Effector memory CD8-positive, alpha-beta T cell (primary cell): ENCODE results near the gene KCNT2.

Experiments
- ATAC-seq: fragments of 150-1000 bp; cut with Tn5 transposase; replicated peaks from 2 replicates; pipeline ENCODE4 v1.10.0; 2021; ENCODE audit warnings: mild to moderate bottlenecking, moderate library complexity
- DNase-seq, 3 experiments: peaks; one replicate each; pipeline ENCODE4 v3.0.0; 2021
- H3K27ac Mint-ChIP-seq, 2 donors: one replicate each; pipeline ENCODE4 v1.8.0; 2022; ENCODE audit warnings: mild to moderate bottlenecking in 2 of 2, mixed read lengths in 2 of 2, moderate library complexity in 2 of 2
- H3K27me3 Mint-ChIP-seq, 2 donors: one replicate each; pipeline ENCODE4 v1.8.0; 2022; ENCODE audit warnings: mixed read lengths in 2 of 2
- H3K36me3 Mint-ChIP-seq: one replicate; pipeline ENCODE4 v1.8.0; 2022; ENCODE audit warnings: mild to moderate bottlenecking, moderate library complexity, mixed read lengths; ENCODE audit not compliant: insufficient read depth
- H3K4me1 Mint-ChIP-seq, 2 donors: one replicate each; pipeline ENCODE4 v1.8.0; 2022; ENCODE audit warnings: low read depth in 2 of 2, mixed read lengths in 2 of 2
- H3K4me3 Mint-ChIP-seq, 2 donors: one replicate each; pipeline ENCODE4 v1.8.0; 2022; ENCODE audit warnings: mild to moderate bottlenecking in 2 of 2, mixed read lengths in 2 of 2, moderate library complexity in 2 of 2
- H3K9me3 Mint-ChIP-seq, 2 donors: one replicate each; pipeline ENCODE4 v1.8.0; 2022; ENCODE audit warnings: mixed read lengths in 2 of 2

Gene KCNT2

GRCh38 chr1:196444634-196445033, 163.6 kb downstream of the KCNT2 start:
- H3K9me3 Mint-ChIP-seq: no peaks in the 10 kb centered on the region
- ATAC-seq: no peak
- H3K36me3 Mint-ChIP-seq: no peaks in the 10 kb centered on the region
- no peak for DNase-seq
- H3K4me1 Mint-ChIP-seq: no peaks in the 10 kb centered on the region
- H3K27ac Mint-ChIP-seq: no peak overlapping the region
- no peak overlapping the region for H3K4me3 Mint-ChIP-seq
- no peaks in the 10 kb centered on the region for H3K27me3 Mint-ChIP-seq

GRCh38 chr1:196442366-196442765, 165.9 kb downstream of the KCNT2 start:
- DNase-seq (no peak), ATAC-seq (no peak)
- Mint-ChIP-seq H3K9me3 (no peaks in the 10 kb centered on the region), H3K4me1 (no peaks in the 10 kb centered on the region), H3K4me3 (no peak overlapping the region), H3K27me3 (no peaks in the 10 kb centered on the region), H3K27ac (no peak overlapping the region), H3K36me3 (no peaks in the 10 kb centered on the region)

- no peak for DNase-seq
- no peak for ATAC-seq
- Mint-ChIP-seq H3K4me1 (no peaks in the 10 kb centered on the region), H3K4me3 (no peak overlapping the region), H3K27me3 (no peaks in the 10 kb centered on the region), H3K27ac (no peak overlapping the region), H3K36me3 (no peaks in the 10 kb centered on the region), H3K9me3 (no peaks in the 10 kb centered on the region)
These were observed 167.5 kb downstream of the KCNT2 start for GRCh38 chr1:196440711-196441110.

- no peak for DNase-seq
- Mint-ChIP-seq H3K4me1 (no peaks in the 10 kb centered on the region), H3K4me3 (no peak overlapping the region), H3K27ac (no peak overlapping the region), H3K36me3 (no peaks in the 10 kb centered on the region), H3K27me3 (no peaks in the 10 kb centered on the region), H3K9me3 (no peaks in the 10 kb centered on the region)
- ATAC-seq: no peak
These were observed 169.9 kb downstream of the KCNT2 start for GRCh38 chr1:196438329-196438728.

GRCh38 chr1:196437671-196438070, 170.6 kb downstream of the KCNT2 start:
- Mint-ChIP-seq H3K4me3 (no peak overlapping the region), H3K9me3 (no peaks in the 10 kb centered on the region), H3K36me3 (no peaks in the 10 kb centered on the region), H3K27me3 (no peaks in the 10 kb centered on the region), H3K27ac (no peak overlapping the region), H3K4me1 (no peaks in the 10 kb centered on the region)
- DNase-seq (no peak), ATAC-seq (no peak)

GRCh38 chr1:196433000-196433399, 175.2 kb downstream of the KCNT2 start:
- Mint-ChIP-seq H3K4me1 (no peaks in the 10 kb centered on the region), H3K4me3 (no peak overlapping the region), H3K36me3 (no peaks in the 10 kb centered on the region), H3K27me3 (no peaks in the 10 kb centered on the region), H3K27ac (no peak overlapping the region), H3K9me3 (peaks cover 0 to 4% of the 10 kb centered on the region in 2 donors)
- ATAC-seq (no peak), DNase-seq (no peak)

GRCh38 chr1:196427976-196428734, 180.1 kb downstream of the KCNT2 start:
- Mint-ChIP-seq H3K36me3 (no peaks in the 10 kb centered on the region), H3K27me3 (no peaks in the 10 kb centered on the region), H3K4me1 (no peaks in the 10 kb centered on the region), H3K4me3 (no peak overlapping the region), H3K9me3 (peaks cover 0 to 6% of the 10 kb centered on the region in 2 donors), H3K27ac (no peak overlapping the region)
- ATAC-seq: no peak
- no peak for DNase-seq

- H3K4me1 Mint-ChIP-seq: no peaks in the 10 kb centered on the region
- no peak for DNase-seq
- H3K4me3 Mint-ChIP-seq: no peak overlapping the region
- H3K27ac Mint-ChIP-seq: no peak overlapping the region
- H3K27me3 Mint-ChIP-seq: no peaks in the 10 kb centered on the region
- no peaks in the 10 kb centered on the region for H3K36me3 Mint-ChIP-seq
- H3K9me3 Mint-ChIP-seq: peaks cover 0 to 4% of the 10 kb centered on the region in 2 donors
- ATAC-seq: no peak
These were observed 182.7 kb downstream of the KCNT2 start for GRCh38 chr1:196425513-196425912.

GRCh38 chr1:196423612-196424011, 184.6 kb downstream of the KCNT2 start:
- Mint-ChIP-seq H3K4me1 (no peaks in the 10 kb centered on the region), H3K27me3 (no peaks in the 10 kb centered on the region), H3K27ac (no peak overlapping the region), H3K4me3 (no peak overlapping the region), H3K9me3 (peaks cover 0 to 6% of the 10 kb centered on the region in 2 donors), H3K36me3 (no peaks in the 10 kb centered on the region)
- DNase-seq (no peak), ATAC-seq (no peak)

- Mint-ChIP-seq H3K4me3 (no peak overlapping the region), H3K27me3 (no peaks in the 10 kb centered on the region), H3K9me3 (peaks cover 0 to 9% of the 10 kb centered on the region in 2 donors), H3K27ac (no peak overlapping the region), H3K4me1 (no peaks in the 10 kb centered on the region), H3K36me3 (no peaks in the 10 kb centered on the region)
- DNase-seq: no peak
- ATAC-seq: no peak
These were observed 189.5 kb downstream of the KCNT2 start for GRCh38 chr1:196418772-196419171.

- DNase-seq (no peak), ATAC-seq (no peak)
- Mint-ChIP-seq H3K9me3 (peaks cover 0 to 12% of the 10 kb centered on the region in 2 donors), H3K36me3 (no peaks in the 10 kb centered on the region), H3K4me3 (no peak overlapping the region), H3K4me1 (no peaks in the 10 kb centered on the region), H3K27me3 (no peaks in the 10 kb centered on the region), H3K27ac (no peak overlapping the region)
These were observed 192.3 kb downstream of the KCNT2 start for GRCh38 chr1:196415978-196416377.

GRCh38 chr1:196412326-196412725, 195.9 kb downstream of the KCNT2 start:
- H3K27me3 Mint-ChIP-seq: no peaks in the 10 kb centered on the region

GRCh38 chr1:196410768-196411167, 197.5 kb downstream of the KCNT2 start:
- DNase-seq: no peak
- Mint-ChIP-seq H3K27ac (no peak overlapping the region), H3K4me3 (no peak overlapping the region)

More at GRCh38 chr1:196412326-196412725, 195.9 kb downstream of the KCNT2 start:
- ATAC-seq (no peak), DNase-seq (no peak)
- Mint-ChIP-seq H3K4me1 (no peaks in the 10 kb centered on the region), H3K4me3 (no peak overlapping the region), H3K27ac (no peak overlapping the region), H3K36me3 (no peaks in the 10 kb centered on the region), H3K9me3 (peaks cover 0 to 10% of the 10 kb centered on the region in 2 donors)

GRCh38 chr1:196409586-196409985, 198.7 kb downstream of the KCNT2 start:
- Mint-ChIP-seq H3K4me1 (no peaks in the 10 kb centered on the region), H3K27me3 (no peaks in the 10 kb centered on the region), H3K36me3 (no peaks in the 10 kb centered on the region), H3K9me3 (peaks cover 0 to 7% of the 10 kb centered on the region in 2 donors), H3K27ac (no peak overlapping the region), H3K4me3 (no peak overlapping the region)
- no peak for DNase-seq
- no peak for ATAC-seq

More at GRCh38 chr1:196410768-196411167, 197.5 kb downstream of the KCNT2 start:
- no peaks in the 10 kb centered on the region for H3K27me3 Mint-ChIP-seq
- H3K36me3 Mint-ChIP-seq: no peaks in the 10 kb centered on the region
- H3K4me1 Mint-ChIP-seq: no peaks in the 10 kb centered on the region
- ATAC-seq: no peak
- peaks cover 0 to 10% of the 10 kb centered on the region in 2 donors for H3K9me3 Mint-ChIP-seq
